ENCODE results near the gene ABCA7.
A peak's percentile ranks its signal among the peaks of the same experiment; 100 is the strongest.

Gene ABCA7

GRCh38 chr19:1103708-1104310, 63.9 kb downstream of the ABCA7 start, which contains the start of gene GPX4:
TSS of gene GPX4 (plus strand) at chr19:1103994. CDS start at chr19:1104044, 50 bp downstream.
- no peaks in the 10 kb centered on the region for H3K27me3 ChIP-seq (ENCODE audit: control insufficient read depth, low read length)
- H3K4me3 ChIP-seq (ENCODE audit: low read length) = peak within 1 kb of the TSS; percentile 92
- peak within 1 kb of the TSS; percentile 94 for H3K4me2 ChIP-seq (ENCODE audit: low read length)
- H3K27ac ChIP-seq (ENCODE audit: low read depth, low read length) = peak within 1 kb of the TSS; percentile 61
- H4K20me1 ChIP-seq (ENCODE audit: control insufficient read depth, insufficient read depth, low read depth, low read length) = no peaks in the 10 kb centered on the region
- no peaks in the 10 kb centered on the region for H3K9me2 ChIP-seq (replicated peaks; ENCODE audit: control insufficient read depth, low read length)
- H3K79me2 ChIP-seq (ENCODE audit: control insufficient read depth, low read length) = peaks cover 10% of the 10 kb centered on the region
- H3K9me3 ChIP-seq (ENCODE audit: control insufficient read depth, insufficient read depth, low read length) = no peaks in the 10 kb centered on the region
- H3K4me1 ChIP-seq (ENCODE audit: control insufficient read depth, low read length) = peaks cover 41% of the 10 kb centered on the region
- peaks cover 16% of the 10 kb centered on the region for H3K36me3 ChIP-seq (ENCODE audit: control insufficient read depth, low read length)
- peaks cover 10% of the 10 kb centered on the region for H3F3A ChIP-seq (ENCODE audit: control insufficient read depth, insufficient read depth)
- TF ChIP-seq, protein P1, sequence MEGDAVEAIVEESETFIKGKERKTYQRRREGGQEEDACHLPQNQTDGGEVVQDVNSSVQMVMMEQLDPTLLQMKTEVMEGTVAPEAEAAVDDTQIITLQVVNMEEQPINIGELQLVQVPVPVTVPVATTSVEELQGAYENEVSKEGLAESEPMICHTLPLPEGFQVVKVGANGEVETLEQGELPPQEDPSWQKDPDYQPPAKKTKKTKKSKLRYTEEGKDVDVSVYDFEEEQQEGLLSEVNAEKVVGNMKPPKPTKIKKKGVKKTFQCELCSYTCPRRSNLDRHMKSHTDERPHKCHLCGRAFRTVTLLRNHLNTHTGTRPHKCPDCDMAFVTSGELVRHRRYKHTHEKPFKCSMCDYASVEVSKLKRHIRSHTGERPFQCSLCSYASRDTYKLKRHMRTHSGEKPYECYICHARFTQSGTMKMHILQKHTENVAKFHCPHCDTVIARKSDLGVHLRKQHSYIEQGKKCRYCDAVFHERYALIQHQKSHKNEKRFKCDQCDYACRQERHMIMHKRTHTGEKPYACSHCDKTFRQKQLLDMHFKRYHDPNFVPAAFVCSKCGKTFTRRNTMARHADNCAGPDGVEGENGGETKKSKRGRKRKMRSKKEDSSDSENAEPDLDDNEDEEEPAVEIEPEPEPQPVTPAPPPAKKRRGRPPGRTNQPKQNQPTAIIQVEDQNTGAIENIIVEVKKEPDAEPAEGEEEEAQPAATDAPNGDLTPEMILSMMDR (IDR thresholded peaks at IDR 0.05; ENCODE audit: low read depth, low read length, poor library complexity, severe bottlenecking) = no peak
- no peak for TF ChIP-seq EZH2phosphoT487 (IDR thresholded peaks at IDR 0.05; ENCODE audit: borderline replicate concordance, low read length)

- no peak for TF ChIP-seq EZH2phosphoT487 (IDR thresholded peaks at IDR 0.05; ENCODE audit: borderline replicate concordance, low read length)
- TF ChIP-seq, protein P1 (IDR thresholded peaks at IDR 0.05; ENCODE audit: low read depth, low read length, poor library complexity, severe bottlenecking) = no peak
- no peaks in the 10 kb centered on the region for H3K9me2 ChIP-seq (replicated peaks; ENCODE audit: control insufficient read depth, low read length)
- no peaks in the 10 kb centered on the region for H4K20me1 ChIP-seq (ENCODE audit: control insufficient read depth, insufficient read depth, low read depth, low read length)
- H3K4me1 ChIP-seq (ENCODE audit: control insufficient read depth, low read length) = peaks cover 41% of the 10 kb centered on the region
- H3K27ac ChIP-seq (ENCODE audit: low read depth, low read length) = peak overlapping the region; percentile 61
- H3K79me2 ChIP-seq (ENCODE audit: control insufficient read depth, low read length) = peaks cover 10% of the 10 kb centered on the region
- no peaks in the 10 kb centered on the region for H3K9me3 ChIP-seq (ENCODE audit: control insufficient read depth, insufficient read depth, low read length)
- peak overlapping the region; percentile 92 for H3K4me3 ChIP-seq (ENCODE audit: low read length)
- H3K4me2 ChIP-seq (ENCODE audit: low read length) = peak overlapping the region; percentile 94
- peaks cover 16% of the 10 kb centered on the region for H3K36me3 ChIP-seq (ENCODE audit: control insufficient read depth, low read length)
- H3K27me3 ChIP-seq (ENCODE audit: control insufficient read depth, low read length) = no peaks in the 10 kb centered on the region
- H3F3A ChIP-seq (ENCODE audit: control insufficient read depth, insufficient read depth) = peaks cover 10% of the 10 kb centered on the region
Measured at GRCh38 chr19:1104311-1105007, 64.6 kb downstream of the ABCA7 start.

DNA sequence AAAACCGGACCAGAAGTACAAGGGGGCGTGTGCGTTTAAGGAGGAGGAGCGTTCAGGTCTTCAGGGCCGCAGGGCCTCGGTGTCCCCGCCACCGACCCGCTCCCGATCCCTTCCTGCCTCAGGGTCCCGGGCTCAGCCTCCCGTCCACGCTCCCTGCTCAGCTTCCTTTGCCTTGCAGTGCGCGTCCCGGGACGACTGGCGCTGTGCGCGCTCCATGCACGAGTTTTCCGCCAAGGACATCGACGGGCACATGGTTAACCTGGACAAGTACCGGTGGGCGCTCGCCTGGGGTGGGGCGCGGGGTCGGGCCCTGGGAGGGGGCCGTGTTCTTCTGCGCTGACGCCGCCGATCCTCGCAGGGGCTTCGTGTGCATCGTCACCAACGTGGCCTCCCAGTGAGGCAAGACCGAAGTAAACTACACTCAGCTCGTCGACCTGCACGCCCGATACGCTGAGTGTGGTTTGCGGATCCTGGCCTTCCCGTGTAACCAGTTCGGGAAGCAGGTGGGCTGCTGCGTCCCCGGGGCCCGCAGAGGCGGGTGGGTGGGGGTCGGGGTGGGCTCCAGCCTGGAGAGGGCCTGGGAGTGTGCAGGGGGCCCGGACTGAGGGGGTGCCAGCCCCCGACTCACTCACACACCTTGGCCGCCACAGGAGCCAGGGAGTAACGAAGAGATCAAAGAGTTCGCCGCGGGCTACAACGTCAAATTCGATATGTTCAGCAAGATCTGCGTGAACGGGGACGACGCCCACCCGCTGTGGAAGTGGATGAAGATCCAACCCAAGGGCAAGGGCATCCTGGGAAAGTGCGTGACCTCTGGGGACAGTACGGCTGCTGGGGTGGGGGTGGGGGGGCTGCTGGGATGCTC, 65.3 kb downstream of the ABCA7 start:
- Histone ChIP-seq H3F3A (ENCODE audit: control insufficient read depth, insufficient read depth) (peaks cover 10% of the 10 kb centered on the region), H3K79me2 (ENCODE audit: control insufficient read depth, low read length) (peaks cover 10% of the 10 kb centered on the region), H3K4me1 (ENCODE audit: control insufficient read depth, low read length) (peaks cover 41% of the 10 kb centered on the region), H3K36me3 (ENCODE audit: control insufficient read depth, low read length) (peaks cover 16% of the 10 kb centered on the region), H3K4me3 (ENCODE audit: low read length) (peak overlapping the region; percentile 92), H3K9me3 (ENCODE audit: control insufficient read depth, insufficient read depth, low read length) (no peaks in the 10 kb centered on the region), H3K27ac (ENCODE audit: low read depth, low read length) (no peak overlapping the region), H3K9me2 (replicated peaks; ENCODE audit: control insufficient read depth, low read length) (no peaks in the 10 kb centered on the region), H3K27me3 (ENCODE audit: control insufficient read depth, low read length) (no peaks in the 10 kb centered on the region), H4K20me1 (ENCODE audit: control insufficient read depth, insufficient read depth, low read depth, low read length) (no peaks in the 10 kb centered on the region), H3K4me2 (ENCODE audit: low read length) (peak overlapping the region; percentile 94)
- no peak for TF ChIP-seq EZH2phosphoT487 (IDR thresholded peaks at IDR 0.05; ENCODE audit: borderline replicate concordance, low read length)
- TF ChIP-seq, protein P1 (IDR thresholded peaks at IDR 0.05; ENCODE audit: low read depth, low read length, poor library complexity, severe bottlenecking) = no peak

Data from DOHH2 (cell line).